Endothelial cell of umbilical vein (primary cell): ENCODE data around the gene CST3. TPM values are rescaled to one million over a fixed set of nuclear protein-coding genes. Genes with fewer than 3 reads are reported as not detected.
A peak's percentile ranks its signal among the peaks of the same experiment; 100 is the strongest.

Experiments
- BruUV-seq: library from RNA; stranded (reverse); fragments of 400-500 nt; replicated peaks from 2 replicates; lab custom pipeline; 2021; lab: Mats Ljungman, UMichigan
- CTCF ChIA-PET: fragments of 300-600, 350-600 bp; sonication (Branson Sonifier 250); formaldehyde crosslinking; loops from one replicate; lab custom pipeline; 2021; ENCODE audit warnings: antibody characterized with exemption, inconsistent platforms; lab: Charles Lee
- POLR2A ChIA-PET: fragments of 300-600, 350-600 bp; sonication (Branson Sonifier 250); formaldehyde crosslinking; loops from one replicate; lab custom pipeline; 2021; ENCODE audit warnings: antibody characterized with exemption, inconsistent platforms; lab: Charles Lee
- DNase-seq: peaks from one replicate; pipeline ENCODE4 v3.0.0-alpha.2; 2011; ENCODE audit warnings: low read depth, low spot score
- FAIRE-seq: peaks from 2 replicates; lab custom pipeline; 2011; peaks lifted over from hg19 to GRCh38; lab: Jason Lieb, UNC
- H2AFZ ChIP-seq: 2 replicates; pipeline ENCODE4 v1.6.0; 2012; ENCODE audit warnings: low read depth, low read length, control low read depth, inconsistent platforms
- H3K27ac ChIP-seq: 2 replicates; pipeline ENCODE4 v1.5.1; 2011; ENCODE audit warnings: low read depth, mild to moderate bottlenecking, control low read depth, low read length, moderate library complexity; ENCODE audit not compliant: insufficient read depth
- H3K27me3 ChIP-seq, 2 experiments: 2 replicates each; pipeline versions ENCODE4 v1.6.0 to v1.6.1; 2011; ENCODE audit warnings: low read length in 2 of 2, mixed read lengths in 1 of 2; ENCODE audit not compliant: control insufficient read depth in 2 of 2, insufficient read depth in 2 of 2
- H3K36me3 ChIP-seq, 2 experiments: 2 replicates in 1 of 2; 3 replicates in 1 of 2; pipeline ENCODE4 v1.5.1; 2011; ENCODE audit warnings: low read length in 2 of 2, mild to moderate bottlenecking in 1 of 2, moderate library complexity in 1 of 2; ENCODE audit not compliant: control insufficient read depth in 2 of 2, insufficient read depth in 2 of 2; ENCODE audit errors: extremely low read depth in 1 of 2
- H3K4me1 ChIP-seq: 3 replicates; pipeline ENCODE4 v1.5.1; 2011; ENCODE audit warnings: mild to moderate bottlenecking, low read length; ENCODE audit not compliant: control insufficient read depth, insufficient read depth; ENCODE audit errors: extremely low read depth
- H3K4me2 ChIP-seq: 2 replicates; pipeline ENCODE4 v1.6.1; 2011; ENCODE audit warnings: low read length, control low read depth, mixed read lengths; ENCODE audit not compliant: insufficient read depth
- H3K4me3 ChIP-seq, 3 experiments: fragments of 200-600 bp in 1 of 3; sonication (generic), shearing (Covaris generic) in 1 of 3; replicated peaks in 1 of 3; 2 replicates each; pipeline ENCODE4 v1.5.1; 2011 to 2016; ENCODE audit warnings: control low read depth in 3 of 3, low read length in 3 of 3, mild to moderate bottlenecking in 2 of 3, inconsistent platforms in 1 of 3, low read depth in 1 of 3, moderate library complexity in 1 of 3; ENCODE audit not compliant: insufficient read depth in 1 of 3
- H3K79me2 ChIP-seq: 2 replicates; pipeline ENCODE4 v1.6.0; 2012; ENCODE audit warnings: low read length, inconsistent platforms; ENCODE audit not compliant: control insufficient read depth, insufficient read depth
- H3K9ac ChIP-seq: replicated peaks from 2 replicates; pipeline ENCODE3; 2011; ENCODE audit warnings: low read length, control low read depth; ENCODE audit not compliant: insufficient read depth; ENCODE audit errors: extremely low read depth
- H3K9me1 ChIP-seq: replicated peaks from 3 replicates; pipeline ENCODE4 v1.6.0; 2011; ENCODE audit warnings: mild to moderate bottlenecking, low read length; ENCODE audit not compliant: control insufficient read depth, insufficient read depth; ENCODE audit errors: extremely low read depth
- H3K9me3 ChIP-seq: replicated peaks from 2 replicates; pipeline ENCODE4 v1.5.1; 2012; ENCODE audit warnings: low read length, inconsistent platforms; ENCODE audit not compliant: control insufficient read depth, insufficient read depth
- H4K20me1 ChIP-seq: replicated peaks from 2 replicates; pipeline ENCODE3; 2011; ENCODE audit warnings: mild to moderate bottlenecking, low read length; ENCODE audit not compliant: control insufficient read depth, insufficient read depth; ENCODE audit errors: extremely low read depth
- FOS ChIP-seq: IDR thresholded peaks from 2 replicates; pipeline ENCODE4 v1.6.1; 2011; ENCODE audit warnings: mild to moderate bottlenecking, low read length, moderate library complexity, borderline replicate concordance; ENCODE audit not compliant: insufficient read depth
- JUN ChIP-seq: IDR thresholded peaks from 2 replicates; pipeline ENCODE4 v1.6.1; 2011; ENCODE audit warnings: borderline replicate concordance, low read depth; ENCODE audit not compliant: insufficient read length, insufficient read depth
- MYC ChIP-seq: IDR thresholded peaks from one replicate; pipeline ENCODE4 v1.6.1; 2011; ENCODE audit warnings: mild to moderate bottlenecking, low read depth, low read length
- POLR2AphosphoS5 ChIP-seq: IDR thresholded peaks from 2 replicates; pipeline ENCODE4 v1.6.1; 2012; ENCODE audit warnings: low read depth, mild to moderate bottlenecking, control low read depth, low read length, moderate library complexity; ENCODE audit not compliant: insufficient read depth
- dilution Hi-C: fragments of 300-500 bp; cut with MboI; formaldehyde crosslinking; loops from one replicate; pipeline ENCODE4 v1.15.0; 2019; ENCODE audit warnings: low sequenced_read_pairs; ENCODE audit not compliant: extremely low pct_ligation_motif_present
- intact Hi-C: fragments of 100-400 bp; cut with micrococcal nuclease; formaldehyde crosslinking; loops from one replicate; pipeline ENCODE4 v1.10.0; 2022
- polyA plus RNA-seq, 4 experiments: library from polyadenylated mRNA; depleted of rRNA in 3 of 4; stranded (reverse) in 3 of 4; unstranded in 1 of 4; fragments of >200 nt; gene quantifications; 2 replicates each; pipeline versions ENCODE4 v1.2.1 to v1.2.3, GENCODE V29; 2011 to 2012; ENCODE audit warnings: missing spikeins in 1 of 4
- total RNA-seq: library from RNA; stranded (reverse); gene quantifications from 2 replicates; pipeline ENCODE4 v1.2.3, GENCODE V29; 2021

CST3 gene
- total and polyA plus RNA-seq, 2 donors (not counting 3 experiments of a cell fraction or from before 2014, with no cell fraction given), result 251 to 479 TPM

DNA sequence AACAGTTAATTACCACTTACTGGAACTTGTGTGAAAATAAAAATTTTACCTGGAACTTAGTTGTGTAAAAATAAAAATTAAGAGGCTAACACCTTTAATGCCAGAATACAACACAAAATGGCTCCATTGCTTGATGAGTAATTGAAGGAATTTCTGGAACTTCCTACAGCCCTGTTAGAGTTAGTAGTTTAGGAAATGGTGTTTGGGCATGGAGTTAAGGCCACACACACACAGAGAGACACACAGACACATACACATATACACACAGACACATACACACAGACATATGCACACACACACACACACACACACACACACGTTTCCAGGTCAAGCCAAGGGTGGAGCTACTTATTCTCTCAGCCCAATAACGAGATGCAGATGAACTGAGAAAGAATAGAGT lies 20.6 kb upstream of the CST3 start:
- dilution Hi-C loops (no loop called here), intact Hi-C loops (no loop called here)
- Histone ChIP-seq H3K79me2 (no peaks in the 10 kb centered on the region), H3K36me3 (no peaks in the 10 kb centered on the region), H2AFZ (peak overlapping the region; percentile 53), H3K4me2 (peak overlapping the region; percentile 4), H3K9me1 (no peaks in the 10 kb centered on the region), H3K9me3 (no peaks in the 10 kb centered on the region), H3K4me1 (peaks cover 9% of the 10 kb centered on the region), H3K9ac (no peak overlapping the region), H3K27ac (no peak overlapping the region), H4K20me1 (no peaks in the 10 kb centered on the region), H3K4me3 (no peak overlapping the region), H3K27me3 (no peaks in the 10 kb centered on the region)
- TF ChIP-seq MYC, result no peak
- no peak for TF ChIP-seq JUN
- TF ChIP-seq POLR2AphosphoS5, result no peak
- FAIRE-seq (peak; percentile 86), DNase-seq (peak; percentile 31)
- ChIA-PET CTCF (interaction anchor here (1.1 kb wide), 1 partner anchor 10 kb away, joined by 6 read pairs; no protein-coding TSS in a partner anchor), POLR2A (no interaction called here)
- no TSS peak for BruUV-seq

DNA sequence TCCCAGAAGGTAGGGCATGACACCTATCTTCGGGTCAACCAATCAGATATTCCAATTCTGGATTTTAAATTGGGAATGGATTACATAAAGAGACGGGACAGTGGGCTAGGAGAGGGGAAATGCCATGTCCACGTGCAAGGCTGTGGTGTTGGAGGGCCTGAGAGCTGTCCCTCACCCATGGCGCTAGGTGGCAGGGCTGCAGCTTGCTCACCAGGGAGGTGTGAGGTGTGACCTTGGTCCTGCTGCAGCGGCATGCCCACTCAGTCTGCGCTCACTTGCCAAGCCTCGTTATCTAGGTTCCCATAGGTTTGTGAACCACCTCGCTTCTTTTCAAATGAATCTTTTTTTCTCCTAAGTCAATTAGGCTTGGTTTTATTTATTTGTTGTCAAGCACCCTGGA lies 19.4 kb upstream of the CST3 start:
- no TSS peak for BruUV-seq
- no peaks in the 10 kb centered on the region for H3K9me1 ChIP-seq
- H4K20me1 ChIP-seq, result no peaks in the 10 kb centered on the region
- H3K27ac ChIP-seq, result no peak overlapping the region
- no peaks in the 10 kb centered on the region for H3K79me2 ChIP-seq
- H3K9me3 ChIP-seq, result no peaks in the 10 kb centered on the region
- CTCF ChIA-PET, result no interaction called here
- H3K9ac ChIP-seq, result no peak overlapping the region
- H3K4me1 ChIP-seq, result peaks cover 9% of the 10 kb centered on the region
- no peaks in the 10 kb centered on the region for H3K36me3 ChIP-seq
- FAIRE-seq (no peak), DNase-seq (no peak)
- dilution Hi-C loops (no loop called here), intact Hi-C loops (no loop called here)
- H2AFZ ChIP-seq, result no peak overlapping the region
- no peaks in the 10 kb centered on the region for H3K27me3 ChIP-seq
- H3K4me2 ChIP-seq, result no peak overlapping the region
- POLR2A ChIA-PET, result no interaction called here
- no peak for TF ChIP-seq FOS
- no peak for TF ChIP-seq POLR2AphosphoS5
- no peak overlapping the region for H3K4me3 ChIP-seq
